ENCODE data around the gene PDE4D. TPM values are rescaled to one million over a fixed set of nuclear protein-coding genes. Genes with fewer than 3 reads are reported as not detected.

Gene PDE4D
- total RNA-seq, 1 donor from 2014 or later = 50.0 TPM

DNA sequence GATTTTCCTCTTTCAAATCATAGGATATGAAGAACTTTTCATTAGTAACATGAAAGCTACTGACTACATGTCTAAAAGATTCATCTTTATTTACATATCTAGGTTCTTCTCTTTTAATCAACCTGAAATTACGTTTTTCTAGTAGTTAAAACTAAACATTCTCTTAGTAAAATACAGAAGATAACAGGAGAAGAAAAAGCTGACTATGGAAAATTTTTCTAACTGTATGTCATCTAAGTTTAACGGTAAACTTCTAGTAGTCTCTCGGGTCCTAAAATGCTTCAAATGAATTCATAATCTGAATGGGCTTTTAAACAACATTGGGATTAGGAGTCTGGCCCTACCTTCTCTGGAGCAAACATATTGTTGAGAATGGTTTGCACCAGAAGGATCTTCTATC, 151.9 kb downstream of the PDE4D start:
- Mint-ChIP-seq H3K27me3 (peaks cover 3% of the 10 kb centered on the region), H3K36me3 (no peaks in the 10 kb centered on the region), H3K9me3 (no peaks in the 10 kb centered on the region), H3K4me1 (ENCODE audit: unreplicated experiment) (peaks cover 24% of the 10 kb centered on the region), H3K27ac (no peak overlapping the region), H3K4me3 (no peak overlapping the region)
- no peak for TF ChIP-seq CTCF (conservative IDR thresholded peaks at IDR 0.05)
- DNase-seq (ENCODE audit: extremely low spot score, unreplicated experiment) = no peak

DNA sequence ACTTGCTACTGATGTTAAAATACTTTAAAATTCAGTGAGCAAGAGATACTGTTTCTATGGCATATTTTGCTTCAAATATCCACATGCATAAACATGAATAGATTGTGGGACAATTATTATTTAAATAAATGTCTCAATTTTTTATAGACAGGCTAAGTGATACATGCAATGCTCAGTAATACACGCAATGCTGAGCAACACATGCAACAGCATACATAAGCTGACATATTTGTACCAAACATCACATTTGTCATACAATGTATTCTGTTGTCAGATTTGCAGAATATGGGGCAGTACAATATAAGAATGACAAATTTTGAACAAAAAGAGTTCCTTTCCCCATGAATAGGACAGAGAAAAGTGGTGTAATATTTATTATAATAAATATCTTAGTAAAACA, 155.5 kb downstream of the PDE4D start:
- Mint-ChIP-seq H3K36me3 (no peaks in the 10 kb centered on the region), H3K4me3 (no peak overlapping the region), H3K9me3 (no peaks in the 10 kb centered on the region), H3K27ac (no peak overlapping the region), H3K4me1 (ENCODE audit: unreplicated experiment) (peaks cover 3% of the 10 kb centered on the region), H3K27me3 (no peaks in the 10 kb centered on the region)
- TF ChIP-seq CTCF (conservative IDR thresholded peaks at IDR 0.05) = no peak
- DNase-seq (ENCODE audit: extremely low spot score, unreplicated experiment) = no peak

- peaks cover 5% of the 10 kb centered on the region for H3K4me1 Mint-ChIP-seq (ENCODE audit: unreplicated experiment)
- H3K9me3 Mint-ChIP-seq = no peaks in the 10 kb centered on the region
- H3K4me3 Mint-ChIP-seq = no peak overlapping the region
- no peak for TF ChIP-seq CTCF (conservative IDR thresholded peaks at IDR 0.05)
- no peak for DNase-seq (ENCODE audit: extremely low spot score, unreplicated experiment)
- peaks cover 4% of the 10 kb centered on the region for H3K36me3 Mint-ChIP-seq
- H3K27ac Mint-ChIP-seq = no peak overlapping the region
- peaks cover 3% of the 10 kb centered on the region for H3K27me3 Mint-ChIP-seq
Measured at GRCh38 chr5:59732806-59733205, 160.7 kb downstream of the PDE4D start.

DNA sequence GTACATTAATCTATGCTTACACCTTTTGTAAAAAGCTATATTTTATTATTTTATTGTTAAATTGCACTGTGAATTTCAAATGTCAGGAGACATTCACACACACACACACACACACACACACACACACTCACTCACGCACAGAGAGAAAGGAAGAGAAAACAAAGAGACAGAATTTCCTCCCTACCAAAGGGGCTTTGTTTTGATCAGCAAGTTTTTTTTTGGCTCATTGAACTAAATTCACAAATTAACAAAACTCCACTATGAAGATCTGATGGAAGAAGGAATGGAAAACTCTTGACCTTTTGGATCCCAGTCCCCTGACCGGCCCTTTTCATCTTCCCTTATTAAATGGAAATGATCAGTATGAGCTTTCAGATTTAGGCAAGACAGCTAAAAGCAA, 161.2 kb downstream of the PDE4D start:
- no peak overlapping the region for H3K4me3 Mint-ChIP-seq
- no peak overlapping the region for H3K27ac Mint-ChIP-seq
- TF ChIP-seq CTCF (conservative IDR thresholded peaks at IDR 0.05) = no peak
- peaks cover 3% of the 10 kb centered on the region for H3K27me3 Mint-ChIP-seq
- H3K36me3 Mint-ChIP-seq = peaks cover 4% of the 10 kb centered on the region
- no peak for DNase-seq (ENCODE audit: extremely low spot score, unreplicated experiment)
- H3K9me3 Mint-ChIP-seq = no peaks in the 10 kb centered on the region
- peaks cover 5% of the 10 kb centered on the region for H3K4me1 Mint-ChIP-seq (ENCODE audit: unreplicated experiment)

GRCh38 chr5:59731809-59732208, 161.7 kb downstream of the PDE4D start:
- Mint-ChIP-seq H3K27me3 (peaks cover 3% of the 10 kb centered on the region), H3K36me3 (peaks cover 4% of the 10 kb centered on the region), H3K9me3 (no peaks in the 10 kb centered on the region), H3K4me1 (ENCODE audit: unreplicated experiment) (peaks cover 5% of the 10 kb centered on the region), H3K27ac (no peak overlapping the region), H3K4me3 (no peak overlapping the region)
- TF ChIP-seq CTCF (conservative IDR thresholded peaks at IDR 0.05) = no peak
- no peak for DNase-seq (ENCODE audit: extremely low spot score, unreplicated experiment)

GRCh38 chr5:59729820-59730219, 163.7 kb downstream of the PDE4D start:
- H3K27ac Mint-ChIP-seq = no peak overlapping the region
- peaks cover 4% of the 10 kb centered on the region for H3K36me3 Mint-ChIP-seq
- TF ChIP-seq CTCF (conservative IDR thresholded peaks at IDR 0.05) = no peak
- H3K9me3 Mint-ChIP-seq = no peaks in the 10 kb centered on the region
- H3K4me1 Mint-ChIP-seq (ENCODE audit: unreplicated experiment) = peaks cover 9% of the 10 kb centered on the region
- DNase-seq (ENCODE audit: extremely low spot score, unreplicated experiment) = no peak
- H3K4me3 Mint-ChIP-seq = no peak overlapping the region
- H3K27me3 Mint-ChIP-seq = peaks cover 3% of the 10 kb centered on the region

Data from type B pancreatic cell (in vitro differentiated cells).